Parathyroid adenoma (tissue), 2 donors: Measurements from ENCODE around the gene ERAL1.

Experiments
- H2AFZ ChIP-seq: fragments of 300-600 bp; sonication (generic); one replicate; pipeline ENCODE4 v1.7.0; 2017; ENCODE audit warnings: antibody characterized with exemption, mild to moderate bottlenecking
- H3K27ac ChIP-seq: fragments of 300-600 bp; sonication (generic); one replicate; pipeline ENCODE4 v1.7.0; 2017
- H3K27me3 ChIP-seq: fragments of 300-600 bp; sonication (generic); one replicate; pipeline ENCODE4 v1.7.0; 2017; ENCODE audit warnings: low read length; ENCODE audit not compliant: control insufficient read depth, insufficient read depth
- H3K36me3 ChIP-seq: fragments of 300-600 bp; sonication (generic); one replicate; pipeline ENCODE4 v1.7.0; 2017; ENCODE audit warnings: low read length; ENCODE audit not compliant: control insufficient read depth, insufficient read depth
- H3K4me1 ChIP-seq: fragments of 300-600 bp; sonication (generic); one replicate; pipeline ENCODE4 v1.7.0; 2017; ENCODE audit warnings: control low read depth
- H3K4me2 ChIP-seq: fragments of 300-600 bp; sonication (generic); one replicate; pipeline ENCODE4 v1.7.0; 2017; ENCODE audit warnings: low read length
- H3K4me3 ChIP-seq: fragments of 300-600 bp; sonication (generic); one replicate; pipeline ENCODE4 v1.7.0; 2017; ENCODE audit warnings: low read depth, low read length
- H3K79me2 ChIP-seq: fragments of 300-600 bp; sonication (generic); one replicate; pipeline ENCODE4 v1.7.0; 2017; ENCODE audit warnings: control low read depth
- H3K9ac ChIP-seq: fragments of 300-600 bp; sonication (generic); one replicate; pipeline ENCODE4 v1.7.0; 2017; ENCODE audit warnings: mild to moderate bottlenecking
- H3K9me3 ChIP-seq: fragments of 300-600 bp; sonication (generic); one replicate; pipeline ENCODE4 v1.7.0; 2017; ENCODE audit warnings: low read length; ENCODE audit not compliant: control insufficient read depth
- CTCF ChIP-seq: fragments of 300-600 bp; sonication (generic); IDR thresholded peaks from one replicate; pipeline ENCODE4 v1.7.0; 2017; ENCODE audit warnings: antibody characterized with exemption, mild to moderate bottlenecking
- donor health status: primary hyperparathyroidism.

Gene ERAL1

GRCh38 chr17:28812091-28812747, 42.6 kb upstream of the ERAL1 start:
- no peaks in the 10 kb centered on the region for H3K36me3 ChIP-seq
- peak overlapping the region; percentile 84 for H2AFZ ChIP-seq
- no peaks in the 10 kb centered on the region for H3K9me3 ChIP-seq
- no peak overlapping the region for H3K9ac ChIP-seq
- peaks cover 45% of the 10 kb centered on the region for H3K79me2 ChIP-seq
- H3K4me1 ChIP-seq, result peaks cover 4% of the 10 kb centered on the region
- no peak for TF ChIP-seq CTCF
- peak overlapping the region; percentile 88 for H3K4me2 ChIP-seq
- peak overlapping the region; percentile 74 for H3K27ac ChIP-seq
- peak overlapping the region; percentile 74 for H3K4me3 ChIP-seq
- H3K27me3 ChIP-seq, result no peaks in the 10 kb centered on the region

- Histone ChIP-seq H3K9ac (no peak overlapping the region), H3K4me1 (peaks cover 4% of the 10 kb centered on the region), H3K9me3 (no peaks in the 10 kb centered on the region), H3K27me3 (no peaks in the 10 kb centered on the region), H3K4me3 (peak overlapping the region; percentile 74), H3K36me3 (no peaks in the 10 kb centered on the region), H2AFZ (peak overlapping the region; percentile 84), H3K4me2 (peak overlapping the region; percentile 88), H3K79me2 (peaks cover 50% of the 10 kb centered on the region), H3K27ac (peak overlapping the region; percentile 74)
- no peak for TF ChIP-seq CTCF
Measured at GRCh38 chr17:28812748-28813377, 42.0 kb upstream of the ERAL1 start.

- Histone ChIP-seq H3K36me3 (no peaks in the 10 kb centered on the region), H3K4me1 (no peaks in the 10 kb centered on the region), H3K9ac (no peak overlapping the region), H2AFZ (no peak overlapping the region), H3K27me3 (no peaks in the 10 kb centered on the region), H3K4me2 (no peak overlapping the region), H3K9me3 (no peaks in the 10 kb centered on the region), H3K27ac (no peak overlapping the region), H3K4me3 (no peak overlapping the region), H3K79me2 (peaks cover 36% of the 10 kb centered on the region)
- TF ChIP-seq CTCF, result no peak
Measured at GRCh38 chr17:28816540-28816939, 38.3 kb upstream of the ERAL1 start.

GRCh38 chr17:28818819-28819221, 36.0 kb upstream of the ERAL1 start:
- Histone ChIP-seq H3K9me3 (no peaks in the 10 kb centered on the region), H3K4me2 (no peak overlapping the region), H2AFZ (no peak overlapping the region), H3K4me1 (no peaks in the 10 kb centered on the region), H3K4me3 (no peak overlapping the region), H3K79me2 (peaks cover 29% of the 10 kb centered on the region), H3K27ac (no peak overlapping the region), H3K9ac (no peak overlapping the region), H3K27me3 (no peaks in the 10 kb centered on the region), H3K36me3 (no peaks in the 10 kb centered on the region)
- TF ChIP-seq CTCF, result no peak

- no peak overlapping the region for H3K27ac ChIP-seq
Measured at GRCh38 chr17:28819582-28819981, 35.2 kb upstream of the ERAL1 start.

More at GRCh38 chr17:28819582-28819981, 35.2 kb upstream of the ERAL1 start:
- TF ChIP-seq CTCF, result no peak
- Histone ChIP-seq H3K4me1 (no peaks in the 10 kb centered on the region), H3K9me3 (no peaks in the 10 kb centered on the region), H2AFZ (no peak overlapping the region), H3K4me3 (no peak overlapping the region), H3K36me3 (no peaks in the 10 kb centered on the region), H3K9ac (no peak overlapping the region), H3K4me2 (no peak overlapping the region), H3K79me2 (peaks cover 23% of the 10 kb centered on the region), H3K27me3 (no peaks in the 10 kb centered on the region)
